GM18505 (cell line): ENCODE measurements around the gene FAM110D.

Experiments used
- ATAC-seq: cut with Tn5 transposase; IDR thresholded peaks from one replicate; pipeline ENCODE4 v1.9.1; 2021; ENCODE audit not compliant: unreplicated experiment
- POLR2A ChIP-seq: IDR thresholded peaks from 4 replicates; pipeline ENCODE4 v1.6.1; 2011; ENCODE audit warnings: borderline replicate concordance; ENCODE audit not compliant: insufficient read depth, insufficient read length; ENCODE audit errors: extremely low read depth

Gene FAM110D

DNA sequence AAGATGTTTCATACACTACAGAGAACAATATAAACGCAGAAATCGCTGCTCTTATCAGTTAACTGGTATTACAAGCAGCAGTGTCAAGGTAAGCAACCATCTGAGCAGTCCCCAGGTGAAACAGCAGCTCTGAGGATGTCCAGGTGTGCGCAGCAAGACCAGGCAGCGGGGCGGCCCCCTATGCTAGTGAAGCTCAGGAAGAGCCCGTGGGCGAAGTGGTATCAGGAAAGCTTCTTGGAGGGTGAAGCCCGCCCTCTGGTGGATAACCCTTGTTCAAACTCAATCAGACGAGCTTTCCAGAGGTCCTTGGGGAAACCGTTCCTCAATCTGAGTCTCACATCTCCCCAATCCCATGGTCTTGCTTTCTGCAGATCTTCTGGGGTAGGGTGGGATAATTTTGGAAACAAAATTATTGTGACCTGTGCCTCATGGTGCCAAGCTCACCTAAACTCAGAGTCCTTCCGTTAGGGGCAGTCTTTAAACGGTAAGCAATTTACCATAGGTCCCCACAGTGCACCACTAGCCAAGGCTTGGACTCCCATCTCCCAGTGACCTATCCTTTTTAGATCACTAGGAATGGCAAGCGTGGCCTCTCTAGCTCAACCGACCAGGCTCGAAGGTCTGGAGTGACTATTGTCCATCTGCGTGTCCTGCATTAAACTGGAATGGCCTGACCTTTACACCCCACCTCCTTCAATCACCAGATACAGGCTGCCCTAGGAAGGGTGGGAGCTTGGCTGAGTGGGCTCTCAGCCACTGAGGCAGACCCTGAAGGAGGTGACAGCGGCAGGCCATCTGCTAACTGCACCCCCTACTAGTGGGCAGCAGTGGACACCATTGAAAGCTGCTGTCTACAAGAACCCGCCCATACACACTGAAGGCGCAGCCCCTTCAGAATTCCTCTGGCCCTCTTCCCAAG, 13.6 kb upstream of the FAM110D start:
- TF ChIP-seq POLR2A, result no peak
- no peak for ATAC-seq

DNA sequence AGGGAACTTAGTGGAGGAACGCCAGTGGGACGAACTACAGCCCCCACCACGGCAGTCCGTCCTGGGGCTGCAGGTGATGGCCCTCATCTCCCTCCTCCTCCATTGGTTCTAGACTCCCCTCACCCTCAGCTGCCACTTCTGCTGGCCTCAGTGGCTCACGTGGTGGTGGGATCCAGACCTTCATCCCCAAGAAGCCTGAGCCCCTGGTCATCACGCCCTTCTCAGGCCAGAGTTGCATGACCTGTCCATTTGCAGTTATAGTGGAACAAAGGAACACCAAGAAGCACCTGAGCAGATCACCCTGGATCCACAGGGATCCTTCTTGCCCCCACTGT, 13.0 kb upstream of the FAM110D start:
- TF ChIP-seq POLR2A, result no peak
- no peak for ATAC-seq

DNA sequence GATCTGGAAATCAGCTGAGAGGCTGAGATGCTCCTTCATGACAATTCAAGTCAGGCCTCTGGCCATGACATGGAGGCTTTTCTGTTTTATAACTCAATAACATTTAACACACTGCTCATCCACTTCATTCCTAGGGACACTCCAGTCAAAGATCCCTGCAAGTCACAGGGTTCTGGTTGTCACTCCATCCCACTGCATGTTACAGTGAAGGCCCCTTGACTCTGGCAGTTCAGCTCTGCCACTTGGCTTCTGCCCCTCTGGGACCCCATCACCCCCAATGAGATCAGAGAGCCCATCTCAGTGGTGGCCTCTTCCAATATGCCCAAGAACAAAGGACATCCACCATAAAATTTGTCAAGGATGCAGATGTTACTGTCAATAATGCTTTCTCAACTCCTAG, 10.0 kb upstream of the FAM110D start:
- no peak for TF ChIP-seq POLR2A
- ATAC-seq, result no peak

DNA sequence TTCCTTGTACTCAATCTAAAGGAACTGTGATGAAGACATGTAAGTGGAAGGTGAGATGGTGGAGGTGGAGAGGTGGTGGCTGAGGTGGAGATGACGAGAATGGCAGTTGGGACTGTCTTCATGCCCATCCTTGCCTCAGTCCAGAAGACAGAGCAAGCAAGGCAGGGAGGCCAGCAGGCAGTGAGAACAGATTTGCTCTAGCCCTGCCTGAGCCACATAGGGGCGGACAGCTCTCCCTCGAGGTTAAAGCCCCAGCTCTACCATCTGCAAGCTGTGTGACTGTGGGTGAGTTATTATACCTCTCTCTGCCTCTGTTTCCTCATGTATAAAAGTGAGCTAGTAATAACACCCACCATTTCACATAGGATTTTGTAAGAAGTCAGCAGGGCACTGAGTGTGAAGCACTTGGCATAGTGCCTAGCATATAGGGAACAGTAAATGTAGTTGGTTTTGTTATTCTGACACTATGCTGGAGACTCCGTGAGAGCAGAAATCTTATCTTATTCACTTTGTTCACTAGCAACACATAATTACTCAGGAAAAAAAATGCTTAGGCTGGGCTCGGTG, 4.8 kb upstream of the FAM110D start:
- no peak for TF ChIP-seq POLR2A
- ATAC-seq, result no peak

DNA sequence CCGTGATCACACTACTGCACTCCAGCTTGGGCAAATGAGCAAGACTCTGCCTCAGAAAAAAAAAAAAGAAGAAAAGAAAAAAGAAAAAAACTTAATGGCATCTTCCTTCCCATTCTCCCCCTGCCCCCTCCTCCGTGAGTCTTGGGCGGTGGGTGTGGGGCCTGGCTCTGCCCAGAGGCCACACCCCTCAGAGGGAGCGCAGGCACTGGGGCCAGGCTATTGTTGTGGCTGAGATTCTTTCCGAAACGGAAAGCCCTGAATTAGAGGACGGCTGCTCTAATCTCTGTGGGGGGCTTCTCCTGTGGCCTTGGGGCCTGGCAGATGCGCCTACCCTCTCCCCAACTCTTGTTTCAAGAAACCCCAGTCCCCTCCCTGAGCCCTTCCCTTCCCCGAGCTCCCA, 4.1 kb upstream of the FAM110D start:
- no peak for TF ChIP-seq POLR2A
- ATAC-seq, result no peak

DNA sequence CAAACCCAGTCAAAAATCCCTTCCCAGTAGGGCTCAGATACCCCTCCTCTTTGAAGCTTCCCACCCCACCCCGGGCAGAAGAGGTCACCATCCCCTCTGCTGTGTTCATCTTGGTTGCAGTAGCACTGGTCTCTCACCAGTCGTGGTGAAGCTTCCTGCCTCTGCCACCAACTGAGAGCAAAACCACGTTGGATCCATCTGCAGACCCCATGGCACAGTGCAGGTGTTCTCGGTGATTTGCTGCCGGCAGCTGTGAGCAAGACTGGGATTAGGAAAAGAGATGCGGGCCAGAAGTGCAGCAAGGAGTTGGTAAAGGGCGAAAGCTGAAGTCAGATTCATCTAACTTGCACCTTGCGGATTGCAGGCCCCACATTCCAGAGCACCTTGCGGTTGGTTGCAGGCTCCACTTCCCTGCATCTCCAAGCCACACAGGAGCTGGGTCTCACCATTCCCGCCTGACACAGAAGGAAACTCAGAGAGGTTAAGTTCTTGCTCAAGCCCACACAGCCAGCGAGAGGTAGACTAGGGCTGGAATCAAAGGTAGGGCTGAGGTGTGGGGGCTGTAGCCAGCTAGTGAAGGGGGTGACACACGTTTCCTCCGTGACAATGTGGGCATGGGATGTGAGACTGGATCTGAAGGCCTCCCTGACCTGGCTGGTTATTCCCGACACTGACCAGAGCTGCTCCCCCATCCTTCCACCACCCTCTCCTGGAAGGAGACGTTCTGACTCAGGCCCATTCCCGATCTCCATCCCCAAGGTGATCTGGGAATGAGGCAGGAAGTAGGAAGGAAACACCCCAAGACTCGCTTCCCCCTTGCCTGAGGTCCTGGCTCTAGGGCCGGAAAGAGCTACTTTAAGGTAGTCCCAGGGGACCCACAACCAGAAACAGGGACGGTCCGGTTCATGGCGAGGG, 3.3 kb upstream of the FAM110D start:
- ATAC-seq, result no peak
- TF ChIP-seq POLR2A, result no peak

DNA sequence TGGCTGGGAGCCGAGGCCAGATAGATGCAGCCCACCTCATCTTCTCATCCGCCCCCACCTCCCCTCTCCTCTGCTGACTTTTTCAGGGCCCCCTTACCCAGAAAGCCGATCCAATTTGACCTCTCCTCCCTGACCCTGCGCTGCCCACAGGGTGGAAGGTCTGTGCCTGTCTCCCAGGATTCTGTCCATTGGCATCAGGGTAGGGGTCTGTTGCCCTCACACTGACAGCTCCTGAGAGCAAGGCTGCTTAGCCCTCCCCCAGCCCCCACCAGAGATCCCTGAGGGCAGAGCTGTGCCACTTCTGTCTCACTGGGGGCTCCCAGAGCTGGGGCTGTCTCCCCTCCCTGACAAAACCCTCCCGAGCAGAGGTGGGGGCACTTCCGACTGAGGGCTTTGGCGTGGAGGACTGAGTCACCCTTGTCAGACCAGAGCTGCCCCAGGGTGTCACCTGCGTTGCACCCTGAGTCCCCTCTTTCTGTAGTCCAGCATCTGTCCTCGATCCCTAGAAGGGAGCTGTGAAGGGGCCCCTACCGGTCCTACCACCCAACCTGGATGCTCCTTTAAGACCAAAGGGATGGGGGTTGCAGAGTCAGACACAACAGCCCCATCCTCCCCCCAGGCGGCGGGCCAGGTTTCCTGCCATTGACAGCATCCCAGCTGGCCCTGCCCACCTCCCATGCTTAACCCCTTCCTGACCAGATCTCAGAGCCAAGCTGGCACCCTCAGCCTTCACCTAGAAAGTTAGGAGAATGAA, 2.4 kb upstream of the FAM110D start:
- ATAC-seq, result no peak

DNA sequence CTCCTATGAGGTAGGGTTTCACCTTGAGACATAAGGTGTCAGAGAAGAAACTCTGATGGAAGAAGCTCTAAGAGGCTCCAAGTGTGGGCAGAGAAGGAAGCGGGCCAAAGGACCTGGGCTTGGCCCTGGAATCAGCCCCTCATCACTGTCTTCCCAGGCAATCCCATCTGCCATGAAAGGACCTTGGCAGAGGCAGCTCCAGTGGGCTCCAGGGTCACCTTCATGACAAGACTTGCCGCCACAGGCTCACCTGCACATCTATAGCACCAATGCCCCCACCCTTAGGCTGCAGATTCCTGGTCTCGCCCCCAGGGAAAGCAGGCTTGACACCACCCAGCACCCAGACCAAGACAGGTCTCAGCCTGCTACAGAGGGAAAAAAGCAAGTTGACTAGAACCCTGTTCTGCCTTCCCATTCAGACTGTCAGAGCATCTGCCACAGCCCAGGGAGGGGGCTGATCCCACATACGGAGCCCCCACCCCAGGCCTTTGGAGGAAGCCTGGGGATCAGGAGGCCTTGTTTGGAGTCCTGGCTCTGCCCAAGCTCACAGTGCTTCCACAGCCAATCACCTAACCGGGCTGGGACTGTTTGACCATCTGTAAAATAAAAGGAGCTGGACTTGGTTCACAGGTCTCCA, 490 bp upstream of the FAM110D start:
- no peak for TF ChIP-seq POLR2A
- no peak for ATAC-seq

More for the DNA sequence above, 2.4 kb upstream of the FAM110D start:
- no peak for TF ChIP-seq POLR2A

DNA sequence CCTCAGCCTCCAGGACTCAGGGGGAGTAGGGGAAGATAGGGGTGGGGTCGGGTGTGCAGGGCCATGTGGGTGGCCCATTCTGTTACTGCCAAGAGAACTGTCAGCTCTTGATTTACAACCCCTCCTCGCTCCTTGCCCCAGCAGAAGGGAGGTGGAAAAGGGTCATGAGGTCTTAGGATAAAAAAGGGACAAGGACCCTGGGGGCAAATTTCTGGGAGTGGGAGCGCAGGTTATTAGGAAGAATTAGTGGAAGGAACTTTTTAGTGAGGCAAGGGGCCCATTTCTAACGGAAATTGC, 812 bp downstream of the FAM110D start:
- no peak for ATAC-seq
- TF ChIP-seq POLR2A, result no peak

DNA sequence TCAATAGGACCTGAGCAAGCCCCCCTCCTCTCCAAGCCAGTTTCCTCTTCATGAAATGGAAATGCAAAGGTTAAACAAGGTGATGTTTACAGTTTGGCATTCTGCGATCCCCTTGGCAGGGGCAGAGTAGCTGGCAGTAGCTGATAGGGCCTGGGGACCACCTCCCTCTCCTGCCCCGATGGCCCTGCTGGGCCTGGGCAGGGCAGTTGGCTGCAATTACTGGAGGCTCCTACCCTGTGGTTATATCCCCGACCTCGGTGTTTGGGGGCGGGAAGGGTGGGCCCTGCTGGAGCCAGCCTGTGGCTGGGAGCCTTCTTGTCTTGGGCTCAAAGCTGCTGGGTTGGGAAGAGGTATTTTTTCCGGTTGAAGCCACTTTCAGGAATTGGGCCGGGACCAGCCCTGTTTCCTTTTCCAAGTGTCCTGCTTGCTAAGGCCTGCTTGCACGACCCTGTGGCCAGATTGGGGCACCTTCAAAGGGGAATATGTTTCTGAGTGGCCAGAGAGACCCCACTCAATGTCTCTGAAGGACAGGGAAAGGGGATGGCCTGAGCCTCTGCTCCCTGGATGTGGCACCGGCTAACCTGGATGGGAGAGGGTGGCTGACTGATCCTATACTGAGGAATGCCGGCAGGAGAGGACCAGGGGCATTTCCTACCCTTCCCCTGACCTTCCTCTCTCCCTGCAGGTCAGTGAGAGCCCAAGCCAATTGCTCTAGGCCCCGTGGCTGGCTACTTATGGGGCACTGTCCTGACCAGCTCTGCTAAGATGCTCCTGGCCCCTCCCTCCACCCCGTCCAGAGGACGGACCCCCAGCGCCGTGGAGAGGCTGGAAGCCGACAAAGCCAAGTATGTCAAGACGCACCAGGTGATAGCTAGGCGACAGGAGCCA, 1.9 kb downstream of the FAM110D start:
- ATAC-seq, result no peak
- TF ChIP-seq POLR2A, result no peak

DNA sequence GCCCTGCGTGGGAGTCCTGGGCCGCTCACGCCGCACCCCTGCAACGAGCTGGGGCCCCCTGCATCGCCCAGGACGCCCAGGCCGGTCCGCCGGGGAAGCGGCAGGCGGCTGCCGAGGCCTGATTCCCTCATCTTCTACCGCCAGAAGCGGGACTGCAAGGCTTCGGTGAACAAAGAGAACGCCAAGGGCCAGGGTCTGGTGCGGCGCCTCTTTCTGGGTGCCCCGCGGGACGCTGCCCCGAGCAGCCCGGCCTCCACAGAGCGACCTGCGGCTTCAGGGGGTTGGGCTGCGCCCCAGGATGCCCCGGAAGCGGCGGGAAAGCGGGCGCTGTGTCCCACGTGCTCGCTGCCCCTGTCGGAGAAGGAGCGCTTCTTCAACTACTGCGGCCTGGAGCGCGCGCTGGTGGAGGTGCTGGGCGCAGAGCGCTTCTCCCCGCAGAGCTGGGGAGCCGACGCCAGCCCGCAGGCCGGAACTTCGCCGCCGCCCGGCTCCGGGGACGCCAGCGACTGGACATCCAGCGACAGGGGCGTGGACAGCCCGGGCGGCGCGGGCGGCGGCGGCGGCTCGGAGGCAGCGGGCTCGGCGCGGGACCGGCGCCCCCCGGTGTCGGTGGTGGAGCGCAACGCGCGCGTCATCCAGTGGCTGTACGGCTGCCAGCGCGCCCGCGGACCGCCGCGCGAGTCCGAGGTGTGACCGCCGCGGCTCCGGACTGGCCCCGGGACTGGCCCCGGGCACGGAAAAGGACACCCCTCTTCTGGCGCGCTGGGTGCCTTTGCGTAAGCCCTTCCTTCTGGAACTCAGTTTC, 2.7 kb downstream of the FAM110D start:
- no peak for TF ChIP-seq POLR2A

More for the DNA sequence above, 2.7 kb downstream of the FAM110D start:
- ATAC-seq, result no peak
